HG03575 (cell line): ENCODE results near the gene R3HDM2.

Source experiments
- ATAC-seq: cut with Tn5 transposase; IDR thresholded peaks from one replicate; pipeline ENCODE4 v1.9.1; 2021; ENCODE audit not compliant: unreplicated experiment, insufficient number of reproducible peaks, low FRiP score; ENCODE audit errors: extremely low read depth

Gene R3HDM2

DNA sequence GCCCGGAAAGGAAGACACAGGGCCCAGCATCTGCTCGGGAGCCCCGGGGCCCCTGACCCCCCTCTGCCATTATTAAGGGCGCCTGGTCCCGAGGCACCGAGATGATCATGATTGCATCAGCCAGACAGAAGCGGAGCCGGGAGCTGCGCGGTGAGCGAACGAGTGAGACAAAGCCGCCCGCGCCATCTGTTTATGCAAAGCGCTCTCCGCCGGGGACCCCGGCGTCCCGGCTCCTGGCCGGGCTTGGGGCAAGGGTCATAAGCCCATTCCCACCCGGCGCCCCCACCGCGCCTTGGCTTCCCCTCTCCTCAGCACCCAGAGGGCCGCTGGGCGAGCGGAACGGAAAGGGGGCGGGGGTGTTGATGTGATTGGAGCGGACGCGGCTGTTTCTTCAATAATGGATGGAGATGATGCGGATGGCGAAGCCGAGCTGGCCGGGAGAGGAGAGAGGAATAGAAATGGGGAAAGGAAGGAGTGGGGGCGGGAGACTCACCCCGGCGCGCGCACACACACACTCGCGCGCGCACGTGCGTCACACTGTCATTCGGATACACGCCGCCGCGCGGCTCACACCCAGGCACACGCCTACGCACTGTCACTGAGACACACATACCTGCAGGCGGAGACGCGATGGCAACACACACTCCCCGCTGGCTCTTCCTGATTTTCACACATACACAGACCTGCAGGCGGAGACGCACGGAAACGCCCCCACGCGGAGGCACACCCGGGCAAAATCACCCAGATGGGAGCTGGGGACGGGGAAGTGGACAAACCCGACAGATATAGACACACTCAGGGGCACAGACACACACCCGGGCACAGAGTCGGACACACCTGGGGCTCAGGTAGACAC is 190.5 kb downstream of the R3HDM2 start:
- no peak for ATAC-seq

GRCh38 chr12:57239587-57240065 is 191.2 kb downstream of the R3HDM2 start:
- ATAC-seq, result no peak

GRCh38 chr12:57238854-57239554 is 191.8 kb downstream of the R3HDM2 start:
- ATAC-seq, result no peak

GRCh38 chr12:57237932-57238853 is 192.7 kb downstream of the R3HDM2 start:
- ATAC-seq, result no peak

- ATAC-seq, result no peak
Measured at GRCh38 chr12:57237596-57237931, 193.3 kb downstream of the R3HDM2 start.

DNA sequence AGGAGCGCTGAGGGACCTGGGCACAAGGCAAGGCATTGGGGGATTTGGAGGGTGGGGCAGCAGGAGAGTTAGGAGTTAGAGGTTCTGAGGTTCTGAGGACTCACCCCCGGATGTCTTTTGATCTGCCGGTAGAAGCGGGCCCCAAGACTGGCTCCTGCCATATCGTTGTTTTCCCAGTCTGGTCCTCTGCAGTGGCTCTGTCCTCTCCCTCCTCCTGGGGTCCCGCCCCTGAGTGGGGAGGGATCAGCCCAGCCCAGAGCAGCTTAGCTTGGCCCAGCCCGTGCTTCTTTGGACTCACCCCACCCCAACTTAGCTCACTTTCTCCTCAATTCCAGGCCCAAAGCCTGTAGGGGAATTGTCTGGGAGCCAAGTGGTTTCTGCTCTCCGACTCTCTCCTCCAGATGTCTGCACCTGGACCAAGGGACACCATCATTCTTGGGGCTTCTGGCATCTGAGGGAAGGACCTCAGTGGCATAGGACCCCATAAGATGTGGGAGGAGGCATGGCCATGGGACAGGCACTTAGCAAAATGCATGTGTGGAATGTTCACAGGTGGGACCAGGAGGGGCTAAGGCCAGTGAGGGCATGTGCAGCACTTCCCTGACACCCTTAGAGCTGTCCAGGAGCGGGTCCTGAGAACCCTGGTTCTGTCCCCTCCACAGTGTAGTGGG is 193.8 kb downstream of the R3HDM2 start:
- no peak for ATAC-seq

- ATAC-seq, result no peak
Measured at GRCh38 chr12:57236201-57236924, 194.5 kb downstream of the R3HDM2 start.

- no peak for ATAC-seq
Measured at GRCh38 chr12:57235728-57236131, 195.1 kb downstream of the R3HDM2 start.

- no peak for ATAC-seq
Measured at GRCh38 chr12:57235017-57235727, 195.7 kb downstream of the R3HDM2 start.

GRCh38 chr12:57234571-57235016 is 196.2 kb downstream of the R3HDM2 start:
- no peak for ATAC-seq

DNA sequence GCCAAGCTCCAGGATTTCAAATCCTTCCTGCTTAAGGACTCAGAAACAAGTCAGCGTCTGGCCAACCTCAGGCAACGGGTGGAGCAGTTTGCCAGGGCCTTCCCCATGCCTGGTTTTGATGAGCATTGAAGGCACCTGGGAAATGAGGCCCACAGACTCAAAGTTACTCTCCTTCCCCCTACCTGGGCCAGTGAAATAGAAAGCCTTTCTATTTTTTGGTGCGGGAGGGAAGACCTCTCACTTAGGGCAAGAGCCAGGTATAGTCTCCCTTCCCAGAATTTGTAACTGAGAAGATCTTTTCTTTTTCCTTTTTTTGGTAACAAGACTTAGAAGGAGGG is 196.6 kb downstream of the R3HDM2 start:
- no peak for ATAC-seq

DNA sequence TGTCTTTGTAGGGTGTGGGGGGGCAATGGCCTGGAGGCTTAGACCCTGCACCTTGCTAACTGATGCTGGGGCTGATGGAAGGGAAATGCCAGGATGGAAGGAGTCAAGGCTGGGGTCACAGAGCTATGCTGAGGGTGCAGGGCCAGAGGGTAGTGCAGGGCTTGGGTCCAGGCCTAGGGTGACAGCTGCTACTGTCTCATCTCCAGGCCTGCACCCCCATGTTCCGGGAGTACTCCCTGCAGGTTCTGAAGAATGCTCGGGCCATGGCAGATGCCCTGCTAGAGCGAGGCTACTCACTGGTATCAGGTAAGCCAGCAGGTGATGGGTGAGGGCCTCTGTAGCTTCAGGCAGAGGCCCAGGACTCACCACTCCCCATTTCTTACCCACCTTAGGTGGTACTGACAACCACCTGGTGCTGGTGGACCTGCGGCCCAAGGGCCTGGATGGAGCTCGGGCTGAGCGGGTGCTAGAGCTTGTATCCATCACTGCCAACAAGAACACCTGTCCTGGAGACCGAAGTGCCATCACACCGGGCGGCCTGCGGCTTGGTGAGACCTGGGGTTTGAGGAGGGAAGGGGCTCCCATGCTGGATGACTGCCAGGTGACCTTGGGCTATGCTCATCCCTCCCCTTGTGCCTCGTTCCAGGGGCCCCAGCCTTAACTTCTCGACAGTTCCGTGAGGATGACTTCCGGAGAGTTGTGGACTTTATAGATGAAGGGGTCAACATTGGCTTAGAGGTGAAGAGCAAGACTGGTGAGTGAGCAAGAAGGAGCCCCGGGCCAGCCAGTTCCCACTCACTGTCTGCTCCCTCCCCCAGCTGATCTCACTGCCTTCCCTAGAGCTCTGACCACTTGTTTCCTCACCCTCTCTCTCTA is 197.2 kb downstream of the R3HDM2 start:
- ATAC-seq, result no peak

- no peak for ATAC-seq
Measured at GRCh38 chr12:57232156-57232756, 198.6 kb downstream of the R3HDM2 start.

DNA sequence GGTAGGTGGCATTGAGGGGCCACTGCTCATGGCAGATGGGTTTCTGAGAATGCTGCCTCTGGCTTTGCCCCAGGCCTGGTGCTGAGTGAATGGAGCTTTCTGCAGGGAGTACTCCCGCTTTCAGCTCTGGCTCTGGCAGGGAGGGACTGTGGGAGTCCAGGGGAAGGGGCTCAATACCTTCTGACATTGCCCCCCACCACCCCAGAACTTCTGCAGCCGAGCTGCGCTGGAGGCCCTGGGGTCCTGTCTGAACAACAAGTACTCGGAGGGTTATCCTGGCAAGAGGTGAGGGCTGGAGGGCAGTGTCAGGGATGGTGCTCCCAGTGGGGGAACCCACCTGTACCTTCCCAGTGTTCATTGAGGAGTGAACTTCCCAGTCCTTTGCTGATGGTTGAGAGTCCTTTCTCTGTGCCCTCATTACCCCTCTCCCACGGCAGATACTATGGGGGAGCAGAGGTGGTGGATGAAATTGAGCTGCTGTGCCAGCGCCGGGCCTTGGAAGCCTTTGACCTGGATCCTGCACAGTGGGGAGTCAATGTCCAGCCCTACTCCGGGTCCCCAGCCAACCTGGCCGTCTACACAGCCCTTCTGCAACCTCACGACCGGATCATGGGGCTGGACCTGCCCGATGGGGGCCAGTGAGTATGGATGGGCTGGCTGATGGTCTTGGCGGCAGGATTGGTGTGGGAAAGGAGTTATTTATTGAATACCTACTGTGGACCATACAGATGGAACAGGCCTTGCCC is 199.4 kb downstream of the R3HDM2 start:
- no peak for ATAC-seq

DNA sequence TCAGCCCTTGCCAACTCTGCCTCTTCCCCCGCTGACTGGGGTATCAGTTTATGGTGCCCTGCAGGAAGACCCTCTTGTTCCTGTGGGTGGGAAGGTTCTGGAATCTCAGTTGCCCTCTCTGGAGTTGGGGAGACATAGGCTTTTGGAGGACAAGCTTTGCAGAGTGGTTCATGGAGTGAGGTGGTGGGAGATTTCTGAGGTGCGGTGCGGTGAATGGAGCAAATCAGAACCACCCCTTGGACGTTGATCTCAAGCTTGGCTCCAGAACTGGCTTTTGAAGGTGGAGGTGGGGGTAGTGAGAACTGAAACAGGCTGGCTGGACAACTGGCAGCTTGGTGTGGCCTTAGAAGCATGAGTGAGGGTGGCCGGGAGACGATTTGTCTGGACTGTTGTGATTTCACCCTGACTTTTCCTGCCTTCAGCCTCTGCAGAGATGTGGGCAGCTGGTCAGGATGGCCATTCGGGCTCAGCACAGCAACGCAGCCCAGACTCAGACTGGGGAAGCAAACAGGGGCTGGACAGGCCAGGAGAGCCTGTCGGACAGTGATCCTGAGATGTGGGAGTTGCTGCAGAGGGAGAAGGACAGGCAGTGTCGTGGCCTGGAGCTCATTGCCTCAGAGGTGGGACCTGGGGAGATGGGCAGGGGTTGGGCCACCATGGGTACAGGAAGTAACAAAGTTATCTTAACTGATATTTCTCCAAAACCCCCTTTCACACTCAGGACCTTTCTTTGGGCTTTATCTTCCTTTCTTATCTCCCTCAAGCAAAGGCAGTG is 200.3 kb downstream of the R3HDM2 start:
- ATAC-seq, result no peak
